CD4-positive, alpha-beta T cell treated with Interleukin-4 for 4 hours (primary cell): ENCODE results near the gene TMPRSS12.
"Not testable (repeated sequence)": the region's sequence is repeated elsewhere in the genome, so short reads cannot be mapped to it uniquely, and the experiment has no call there.

Experiments
- DNase-seq: peaks from one replicate; pipeline ENCODE4 v3.0.0-alpha.2; 2020

The TMPRSS12 gene

DNA sequence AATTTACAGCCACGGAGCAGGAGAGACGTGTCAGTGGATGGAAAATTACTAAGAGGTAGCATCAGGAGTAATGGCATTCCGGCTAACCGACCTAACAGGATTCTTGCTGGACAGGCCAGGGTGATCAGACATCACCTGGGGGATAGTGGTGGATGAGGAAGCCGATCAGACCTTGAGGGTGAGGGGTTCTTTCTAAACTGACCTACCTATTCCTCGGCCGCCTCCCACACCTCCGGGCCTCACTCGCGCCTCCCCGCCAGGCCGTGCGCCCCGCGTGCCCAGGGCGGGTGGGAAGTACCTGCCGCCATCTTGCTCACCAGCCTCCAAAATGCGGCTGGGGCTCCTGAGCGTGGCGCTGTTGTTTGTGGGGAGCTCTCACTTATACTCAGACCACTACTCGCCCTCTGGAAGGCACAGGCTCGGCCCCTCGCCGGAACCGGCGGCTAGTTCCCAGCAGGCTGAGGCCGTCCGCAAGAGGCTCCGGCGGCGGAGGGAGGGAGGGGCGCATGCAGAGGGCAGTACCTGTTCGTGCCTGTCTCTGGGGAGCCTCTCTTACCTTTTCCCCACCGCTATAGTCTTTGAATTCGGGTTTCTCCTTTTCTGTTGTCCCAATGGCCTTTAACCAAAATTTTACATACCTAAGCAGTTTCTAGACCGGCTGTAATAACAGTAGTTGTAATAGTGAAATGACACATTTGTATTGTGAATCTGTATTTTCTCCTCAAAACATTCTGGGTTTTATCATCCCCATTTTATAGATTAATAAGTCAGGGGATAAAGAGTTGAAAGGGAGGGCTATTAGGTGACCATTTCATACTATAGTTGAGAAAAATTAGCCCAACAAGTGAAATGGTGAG, at the start of gene TMPRSS12:
TMPRSS12 (plus strand) TSS at position 290 of the 857 bp plus-strand sequence; CDS start at position 329, 39 bp downstream.
- no peak for DNase-seq

DNA sequence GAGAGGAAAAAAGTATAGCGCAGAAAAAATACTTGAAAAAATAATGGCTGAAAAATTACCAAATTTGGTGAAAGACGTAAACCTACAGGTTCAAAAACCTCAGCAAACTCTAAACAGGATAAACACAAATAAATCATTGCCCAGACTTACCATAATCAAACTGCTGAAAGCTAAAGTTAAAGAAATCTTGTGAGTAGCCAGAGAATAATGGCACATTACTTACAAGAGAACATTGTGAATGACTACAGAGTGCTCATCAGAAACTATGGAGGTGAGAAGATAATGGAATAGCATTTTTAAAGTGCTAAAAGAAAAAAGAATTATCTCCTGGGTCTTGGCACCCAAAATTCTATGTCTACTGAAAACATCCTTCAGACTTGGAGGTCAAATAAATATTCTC, 42.8 kb upstream of the TMPRSS12 start:
- no peak for DNase-seq

GRCh38 chr12:50803230-50803875, 39.4 kb upstream of the TMPRSS12 start:
- no peak for DNase-seq

GRCh38 chr12:50806176-50806575, 36.5 kb upstream of the TMPRSS12 start:
- DNase-seq = no peak

- not testable (repeated sequence) for DNase-seq
Observed at GRCh38 chr12:50809131-50809530, 33.6 kb upstream of the TMPRSS12 start.

- DNase-seq = not testable (repeated sequence)
Observed at GRCh38 chr12:50814921-50815320, 27.8 kb upstream of the TMPRSS12 start.

- DNase-seq = no peak
Observed at GRCh38 chr12:50820177-50820576, 22.5 kb upstream of the TMPRSS12 start.

DNA sequence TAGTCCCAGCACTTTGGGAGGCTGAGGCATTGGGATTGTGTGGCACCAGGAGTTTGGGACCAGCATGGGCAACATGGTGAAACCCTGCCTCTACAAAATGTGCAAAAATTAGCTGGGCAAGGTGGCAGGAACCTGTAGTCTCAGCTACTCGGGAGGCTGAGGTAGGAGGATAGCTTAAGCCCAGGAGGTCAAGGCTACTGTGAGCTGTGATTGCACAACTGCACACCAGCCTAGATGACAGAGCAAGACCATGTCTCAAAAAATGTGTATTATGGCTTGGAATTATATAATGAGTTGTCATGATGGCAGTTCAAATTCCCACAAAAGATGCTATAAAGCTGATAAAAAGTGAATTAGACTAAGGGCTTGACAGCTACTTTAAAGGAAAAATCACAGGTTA, 20.6 kb upstream of the TMPRSS12 start:
- no peak for DNase-seq

DNA sequence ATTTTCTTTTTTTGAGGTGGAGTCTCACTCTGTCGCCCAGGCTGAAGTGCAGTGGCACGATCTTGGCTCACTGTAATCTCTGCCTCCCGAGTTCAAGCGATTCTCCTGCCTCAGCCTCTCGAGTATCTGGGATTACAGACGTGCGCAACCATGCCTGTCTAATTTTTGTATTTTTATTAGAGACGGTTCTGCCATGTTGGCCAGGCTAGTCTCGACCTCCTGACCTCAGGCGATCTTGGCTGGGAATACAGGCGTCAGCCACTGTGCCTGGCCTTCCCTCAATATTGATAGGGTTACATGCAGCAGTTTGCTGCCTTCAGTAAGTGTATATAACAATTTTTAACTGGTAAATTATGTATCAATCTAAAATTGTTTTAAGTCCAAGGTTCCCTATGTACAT, 19.0 kb upstream of the TMPRSS12 start:
- DNase-seq = not testable (repeated sequence)

- DNase-seq = no peak
Observed at GRCh38 chr12:50824914-50825313, 17.8 kb upstream of the TMPRSS12 start.

GRCh38 chr12:50825372-50825838, 17.3 kb upstream of the TMPRSS12 start:
- peak; percentile 62 for DNase-seq

DNA sequence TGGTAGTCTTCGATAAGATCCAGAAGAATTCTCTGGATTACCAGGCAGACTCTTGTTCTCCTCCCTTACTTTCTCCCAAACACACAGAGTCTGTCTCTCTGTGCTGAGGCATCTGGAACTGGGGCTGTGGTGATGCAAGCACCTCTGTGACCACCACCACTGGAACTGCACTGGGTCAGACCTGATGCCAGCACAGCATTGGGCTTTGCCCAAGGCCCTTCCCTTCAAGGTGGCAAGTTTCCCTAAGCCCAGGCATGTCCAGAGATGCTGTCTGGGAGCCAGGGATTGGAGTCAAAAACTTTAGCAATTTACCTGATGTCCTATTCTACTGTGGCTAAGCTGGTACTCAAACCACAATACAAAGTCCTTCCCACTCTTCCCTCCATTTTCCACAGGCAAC, 14.6 kb upstream of the TMPRSS12 start:
- DNase-seq = no peak

GRCh38 chr12:50828886-50829285, 13.8 kb upstream of the TMPRSS12 start:
- DNase-seq = no peak

DNA sequence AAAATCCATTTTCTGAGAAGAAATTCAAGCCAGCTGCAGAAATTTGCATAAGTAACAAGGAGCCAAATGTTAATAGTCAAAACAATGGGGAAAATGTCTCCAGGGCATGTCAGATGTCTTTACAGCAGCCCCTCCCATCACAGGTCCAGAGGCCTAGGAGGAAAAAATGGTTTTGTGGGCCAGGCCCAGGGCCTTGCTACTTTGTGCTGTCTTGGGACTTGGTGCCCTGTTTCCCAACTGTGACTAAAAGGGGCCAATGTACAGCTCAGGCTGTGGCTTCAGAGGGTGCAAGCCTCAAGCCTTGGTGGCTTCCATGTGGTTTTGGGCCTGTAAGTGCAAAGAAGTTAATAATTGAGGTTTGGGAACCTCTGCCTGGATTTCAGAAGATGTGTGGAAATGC, 8.9 kb upstream of the TMPRSS12 start:
- DNase-seq = not testable (repeated sequence)

GRCh38 chr12:50839042-50839441, 3.7 kb upstream of the TMPRSS12 start:
- no peak for DNase-seq

GRCh38 chr12:50840809-50841487, 1.8 kb upstream of the TMPRSS12 start:
- DNase-seq = no peak

- DNase-seq = no peak
Observed at GRCh38 chr12:50841716-50842531, 802 bp upstream of the TMPRSS12 start.

- DNase-seq = no peak
Observed at GRCh38 chr12:50845021-50845647, 2.4 kb downstream of the TMPRSS12 start.

DNA sequence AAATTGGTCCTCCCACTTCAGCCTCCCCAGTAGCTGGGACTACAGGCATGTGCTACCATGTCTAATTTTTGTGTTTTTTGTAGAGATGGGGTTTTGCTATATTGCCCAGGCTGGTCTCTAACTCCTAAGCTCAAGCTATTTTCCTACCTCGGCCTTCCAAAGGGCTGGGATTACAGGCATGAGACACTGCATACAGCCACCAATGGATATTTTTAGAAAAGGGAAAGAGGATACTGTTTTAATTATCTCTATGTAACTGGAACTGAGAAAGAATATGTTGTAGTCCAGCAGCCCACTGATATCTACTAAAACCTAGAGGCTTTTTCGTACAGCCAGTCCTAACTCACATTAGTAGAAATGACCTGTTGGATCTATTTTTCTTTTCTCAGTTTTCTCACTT, 6.2 kb downstream of the TMPRSS12 start:
- DNase-seq = no peak

GRCh38 chr12:50855218-50855617, 12.5 kb downstream of the TMPRSS12 start:
- not testable (repeated sequence) for DNase-seq

- not testable (repeated sequence) for DNase-seq
Observed at GRCh38 chr12:50855679-50856078, 13.0 kb downstream of the TMPRSS12 start.
